H9 (cell line): ENCODE measurements around the gene STS. TPM values are rescaled to one million over a fixed set of nuclear protein-coding genes. Genes with fewer than 3 reads are reported as not detected.
A peak's percentile ranks its signal among the peaks of the same experiment; 100 is the strongest.

Experiments
- DNase-seq: peaks from one replicate; pipeline ENCODE4 v3.0.0-alpha.2; 2017
- H2AFZ ChIP-seq: one replicate; pipeline ENCODE4 v1.6.1; 2013; ENCODE audit warnings: mild to moderate bottlenecking, low read length, control low read depth, moderate library complexity
- H2AK5ac ChIP-seq: 2 replicates; pipeline ENCODE4 v1.6.1; 2013; ENCODE audit warnings: low read length, control low read depth, mixed read lengths; ENCODE audit not compliant: insufficient read length
- H2BK120ac ChIP-seq: one replicate; pipeline ENCODE4 v1.6.1; 2013; ENCODE audit warnings: low read depth, mild to moderate bottlenecking, low read length, control low read depth, inconsistent platforms; ENCODE audit not compliant: poor library complexity, severe bottlenecking
- H2BK12ac ChIP-seq: 2 replicates; pipeline ENCODE4 v1.6.1; 2013; ENCODE audit warnings: low read length, control low read depth, mixed read lengths, low read depth; ENCODE audit not compliant: insufficient read length
- H2BK15ac ChIP-seq: 2 replicates; pipeline ENCODE4 v1.6.1; 2013; ENCODE audit warnings: low read depth, low read length, control low read depth
- H2BK20ac ChIP-seq: one replicate; pipeline ENCODE4 v1.6.1; 2013; ENCODE audit warnings: low read depth, mild to moderate bottlenecking, low read length, control low read depth, inconsistent platforms; ENCODE audit not compliant: poor library complexity, severe bottlenecking
- H2BK5ac ChIP-seq: 2 replicates; pipeline ENCODE4 v1.6.1; 2013; ENCODE audit warnings: low read length, control low read depth, mixed read lengths; ENCODE audit not compliant: insufficient read length
- H3K14ac ChIP-seq: 2 replicates; pipeline ENCODE4 v1.6.1; 2013; ENCODE audit warnings: low read length, control low read depth; ENCODE audit not compliant: insufficient read depth
- H3K18ac ChIP-seq: 2 replicates; pipeline ENCODE4 v1.6.1; 2013; ENCODE audit warnings: low read depth, mild to moderate bottlenecking, mixed read lengths, low read length, control low read depth; ENCODE audit not compliant: insufficient read length
- H3K23ac ChIP-seq: 2 replicates; pipeline ENCODE4 v1.6.1; 2013; ENCODE audit warnings: low read length, control low read depth, mixed read lengths, low read depth; ENCODE audit not compliant: insufficient read length
- H3K23me2 ChIP-seq: 2 replicates; pipeline ENCODE4 v1.6.1; 2013; ENCODE audit warnings: low read depth, mild to moderate bottlenecking, mixed read lengths, low read length, control low read depth; ENCODE audit not compliant: insufficient read length, poor library complexity, severe bottlenecking
- H3K27ac ChIP-seq: 2 replicates; pipeline ENCODE4 v1.5.1; 2013; ENCODE audit warnings: low read length, control low read depth, mixed read lengths, low read depth; ENCODE audit not compliant: insufficient read length
- H3K27me3 ChIP-seq: 2 replicates; pipeline ENCODE4 v1.6.1; 2013; ENCODE audit warnings: low read length, control low read depth, inconsistent platforms; ENCODE audit not compliant: insufficient read depth
- H3K4ac ChIP-seq: 2 replicates; pipeline ENCODE4 v1.6.1; 2013; ENCODE audit warnings: low read depth, mild to moderate bottlenecking, control low read depth, inconsistent platforms, low read length, moderate library complexity
- H3K4me1 ChIP-seq: 2 replicates; pipeline ENCODE4 v1.6.1; 2013; ENCODE audit warnings: low read length, control low read depth, inconsistent platforms; ENCODE audit not compliant: insufficient read depth
- H3K4me2 ChIP-seq: 2 replicates; pipeline ENCODE4 v1.6.1; 2013; ENCODE audit warnings: low read length, control low read depth, mixed read lengths; ENCODE audit not compliant: insufficient read length, insufficient read depth
- H3K56ac ChIP-seq: 2 replicates; pipeline ENCODE4 v1.6.1; 2013; ENCODE audit warnings: low read depth, mild to moderate bottlenecking, mixed read lengths, low read length, control low read depth; ENCODE audit not compliant: insufficient read length
- H3K79me1 ChIP-seq: 2 replicates; pipeline ENCODE4 v1.6.1; 2013; ENCODE audit warnings: low read depth, mild to moderate bottlenecking, moderate library complexity, low read length, control low read depth, inconsistent platforms; ENCODE audit not compliant: insufficient read depth, poor library complexity, severe bottlenecking
- H3K79me2 ChIP-seq: 2 replicates; pipeline ENCODE4 v1.6.1; 2013; ENCODE audit warnings: low read length, control low read depth, inconsistent platforms; ENCODE audit not compliant: insufficient read depth
- H3K9ac ChIP-seq: 2 replicates; pipeline ENCODE4 v1.6.1; 2013; ENCODE audit warnings: low read length, control low read depth, mixed read lengths; ENCODE audit not compliant: insufficient read length; ENCODE audit errors: extremely low read depth
- H3K9me3 ChIP-seq: one replicate; pipeline ENCODE4 v1.6.1; 2013; ENCODE audit warnings: low read depth, low read length, inconsistent platforms; ENCODE audit not compliant: control insufficient read depth
- H3T11ph ChIP-seq: one replicate; pipeline ENCODE4 v1.6.1; 2013; ENCODE audit warnings: mild to moderate bottlenecking, low read length, control low read depth, inconsistent platforms
- H4K20me1 ChIP-seq: one replicate; pipeline ENCODE4 v1.6.1; 2013; ENCODE audit not compliant: control insufficient read depth, insufficient read length, insufficient read depth
- H4K5ac ChIP-seq: 2 replicates; pipeline ENCODE4 v1.6.1; 2013; ENCODE audit warnings: low read depth, mild to moderate bottlenecking, mixed read lengths, low read length, control low read depth; ENCODE audit not compliant: insufficient read length
- H4K8ac ChIP-seq: replicated peaks from 2 replicates; pipeline ENCODE4 v1.6.1; 2013; ENCODE audit warnings: low read length, control low read depth, mixed read lengths, low read depth; ENCODE audit not compliant: insufficient read length
- H4K91ac ChIP-seq: 2 replicates; pipeline ENCODE4 v1.6.1; 2013; ENCODE audit warnings: low read depth, mild to moderate bottlenecking, moderate library complexity, mixed read lengths, low read length, control low read depth; ENCODE audit not compliant: insufficient read length
- H3K27ac Mint-ChIP-seq, 3 experiments: 2 replicates in 2 of 3; 3 replicates in 1 of 3; pipeline ENCODE4 v1.8.0; 2020 to 2021; ENCODE audit warnings: mixed read lengths in 3 of 3, mild to moderate bottlenecking in 1 of 3, moderate library complexity in 1 of 3
- H3K27me3 Mint-ChIP-seq: 2 replicates; pipeline ENCODE4 v1.8.0; 2021; ENCODE audit warnings: low read depth, mild to moderate bottlenecking, moderate library complexity, mixed read lengths
- H3K36me3 Mint-ChIP-seq, 3 experiments: 2 replicates in 2 of 3; 3 replicates in 1 of 3; pipeline ENCODE4 v1.8.0; 2020 to 2021; ENCODE audit warnings: low read depth in 3 of 3, mixed read lengths in 3 of 3; ENCODE audit not compliant: insufficient read depth in 1 of 3
- H3K4me1 Mint-ChIP-seq, 2 experiments: 2 replicates each; pipeline ENCODE4 v1.8.0; 2020; ENCODE audit warnings: mixed read lengths in 2 of 2
- H3K4me3 Mint-ChIP-seq, 2 experiments: 2 replicates in 1 of 2; 3 replicates in 1 of 2; pipeline ENCODE4 v1.8.0; 2020 to 2021; ENCODE audit warnings: mild to moderate bottlenecking in 2 of 2, mixed read lengths in 2 of 2, moderate library complexity in 1 of 2
- H3K9me3 Mint-ChIP-seq, 2 experiments: 2 replicates in 1 of 2; 3 replicates in 1 of 2; pipeline ENCODE4 v1.8.0; 2020; ENCODE audit warnings: mild to moderate bottlenecking in 2 of 2, mixed read lengths in 2 of 2, moderate library complexity in 1 of 2
- WGBS: extraction: QIAGEN DNeasy Blood & Tissue Kit; methylation state at CpG from one replicate; pipeline ENCODE4 v1.1.7; 2013; ENCODE audit warnings: missing lambda C conversion rate, low lambda C conversion rate, mixed read lengths; ENCODE audit not compliant: insufficient read length; ENCODE audit errors: extremely low coverage; 5-methylcytosine and 5-hydroxymethylcytosine counted together
- total RNA-seq: library from RNA; stranded (reverse); gene quantifications from 2 replicates; pipeline ENCODE4 v1.2.1, GENCODE V29; 2021
- TF ChIP-seq, protein P1 (sequence below): fragments of 200-600 bp; sonication (generic); conservative IDR thresholded peaks from 3 replicates; pipeline ENCODE4 v1.8.0; 2021; ENCODE audit warnings: antibody characterized with exemption, mild to moderate bottlenecking

The STS gene
- total RNA-seq, 1 experiment from 2014 or later = 3.6 TPM

DNA sequence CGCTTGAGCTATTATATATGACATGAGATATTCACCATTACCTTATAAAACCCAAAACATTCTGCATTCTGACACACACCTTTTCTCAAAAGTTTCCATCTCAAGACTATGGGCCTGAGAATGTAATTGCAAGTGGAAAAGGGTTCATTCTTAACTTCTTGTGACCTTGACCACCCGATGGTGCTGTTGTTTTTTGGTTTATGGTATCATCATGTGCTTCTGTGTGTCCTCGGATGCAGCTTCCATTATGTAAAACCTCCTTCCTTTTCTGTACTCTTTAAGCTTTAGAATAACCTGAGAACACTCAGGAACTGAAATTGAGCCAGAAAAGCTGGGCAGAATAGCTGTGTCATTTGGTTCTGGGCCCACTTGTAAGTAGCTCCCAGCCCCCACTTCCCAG, 16.7 kb downstream of the STS start:
- Histone ChIP-seq H3T11ph (no peak overlapping the region), H2AK5ac (no peak overlapping the region)
- no CpG with 5 or more reads among the region's 3 CpGs for WGBS

More for the DNA sequence above, 16.7 kb downstream of the STS start:
- Histone ChIP-seq H4K8ac (no peak overlapping the region), H2BK15ac (no peak overlapping the region), H3K9ac (no peak overlapping the region), H3K79me1 (no peaks in the 10 kb centered on the region), H3K4me1 (peaks cover 7% of the 10 kb centered on the region; the same call in 1 of the 2 replicates), H2BK5ac (no peak overlapping the region), H3K23me2 (no peaks in the 10 kb centered on the region), H4K5ac (no peak overlapping the region), H2AFZ (no peak overlapping the region), H3K23ac (no peak overlapping the region), H4K20me1 (no peaks in the 10 kb centered on the region), H3K18ac (no peak overlapping the region), H3K56ac (no peak overlapping the region), H3K79me2 (no peaks in the 10 kb centered on the region), H2BK12ac (no peak overlapping the region), H2BK120ac (no peak overlapping the region), H3K27me3 (no peaks in the 10 kb centered on the region), H3K9me3 (no peaks in the 10 kb centered on the region), H3K4me2 (no peak overlapping the region), H3K14ac (no peak overlapping the region), H2BK20ac (no peak overlapping the region), H3K4ac (no peak overlapping the region), H4K91ac (no peak overlapping the region), H3K27ac (no peak overlapping the region)
- peaks cover 0 to 7% of the 10 kb centered on the region in 2 experiments; a peak in 1 of 5 replicates for H3K9me3 Mint-ChIP-seq
- DNase-seq = no peak
- no peak overlapping the region for H3K27ac Mint-ChIP-seq
- peaks cover 11 to 12% of the 10 kb centered on the region in 2 experiments for H3K4me1 Mint-ChIP-seq
- H3K4me3 Mint-ChIP-seq = no peak overlapping the region
- no peaks in the 10 kb centered on the region for H3K27me3 Mint-ChIP-seq
- peaks cover 0 to 7% (median 0%) of the 10 kb centered on the region in 3 experiments; a peak in 3 of 7 replicates for H3K36me3 Mint-ChIP-seq
- TF ChIP-seq, protein P1, sequence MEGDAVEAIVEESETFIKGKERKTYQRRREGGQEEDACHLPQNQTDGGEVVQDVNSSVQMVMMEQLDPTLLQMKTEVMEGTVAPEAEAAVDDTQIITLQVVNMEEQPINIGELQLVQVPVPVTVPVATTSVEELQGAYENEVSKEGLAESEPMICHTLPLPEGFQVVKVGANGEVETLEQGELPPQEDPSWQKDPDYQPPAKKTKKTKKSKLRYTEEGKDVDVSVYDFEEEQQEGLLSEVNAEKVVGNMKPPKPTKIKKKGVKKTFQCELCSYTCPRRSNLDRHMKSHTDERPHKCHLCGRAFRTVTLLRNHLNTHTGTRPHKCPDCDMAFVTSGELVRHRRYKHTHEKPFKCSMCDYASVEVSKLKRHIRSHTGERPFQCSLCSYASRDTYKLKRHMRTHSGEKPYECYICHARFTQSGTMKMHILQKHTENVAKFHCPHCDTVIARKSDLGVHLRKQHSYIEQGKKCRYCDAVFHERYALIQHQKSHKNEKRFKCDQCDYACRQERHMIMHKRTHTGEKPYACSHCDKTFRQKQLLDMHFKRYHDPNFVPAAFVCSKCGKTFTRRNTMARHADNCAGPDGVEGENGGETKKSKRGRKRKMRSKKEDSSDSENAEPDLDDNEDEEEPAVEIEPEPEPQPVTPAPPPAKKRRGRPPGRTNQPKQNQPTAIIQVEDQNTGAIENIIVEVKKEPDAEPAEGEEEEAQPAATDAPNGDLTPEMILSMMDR = 0 out of 3 replicates have a peak, but pooled peaks have one; percentile 23
